Measurements from ENCODE around the gene CNTNAP2.
"Not testable (repeated sequence)": the region's sequence is repeated elsewhere in the genome, so short reads cannot be mapped to it uniquely, and the experiment has no call there.

CNTNAP2 gene

DNA sequence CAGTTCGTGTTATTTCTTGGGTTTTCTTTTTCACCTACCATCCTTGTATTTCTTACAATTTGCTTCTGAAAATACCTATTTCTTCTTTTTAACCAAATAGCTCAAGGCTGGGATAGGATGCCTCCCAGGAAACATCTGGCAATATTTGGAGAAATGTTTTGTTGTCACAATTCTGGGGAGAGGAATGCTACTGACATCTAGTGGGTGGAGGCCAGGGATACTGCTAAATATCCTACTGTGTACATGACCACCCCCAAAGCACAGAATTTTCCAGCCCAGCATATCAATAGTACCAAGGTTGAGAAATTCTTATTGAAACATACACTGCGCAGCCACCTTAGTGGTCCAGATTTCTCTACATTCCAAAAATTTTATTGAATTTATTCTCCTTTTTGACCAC is 55.5 kb downstream of the CNTNAP2 start:
- no peak for DNase-seq

DNA sequence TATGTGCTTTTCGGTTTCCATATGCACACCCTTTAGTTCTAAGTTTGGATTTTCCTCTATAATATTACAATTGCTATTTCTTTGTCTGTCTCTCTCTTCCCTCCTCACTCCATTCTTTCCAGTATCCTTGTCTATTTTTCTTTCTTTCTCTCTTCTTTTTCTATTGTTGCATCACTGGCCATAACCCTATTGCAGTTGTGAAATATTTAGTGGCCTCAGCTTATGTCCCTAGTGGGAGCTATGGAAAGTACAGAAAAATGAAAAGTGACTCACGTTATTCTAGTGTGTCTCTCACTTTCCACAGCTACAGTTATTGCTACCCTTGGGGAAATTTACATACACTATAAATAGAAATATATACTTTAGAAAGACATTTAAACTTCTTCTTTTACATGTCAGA is 59.1 kb downstream of the CNTNAP2 start:
- no peak for DNase-seq

DNA sequence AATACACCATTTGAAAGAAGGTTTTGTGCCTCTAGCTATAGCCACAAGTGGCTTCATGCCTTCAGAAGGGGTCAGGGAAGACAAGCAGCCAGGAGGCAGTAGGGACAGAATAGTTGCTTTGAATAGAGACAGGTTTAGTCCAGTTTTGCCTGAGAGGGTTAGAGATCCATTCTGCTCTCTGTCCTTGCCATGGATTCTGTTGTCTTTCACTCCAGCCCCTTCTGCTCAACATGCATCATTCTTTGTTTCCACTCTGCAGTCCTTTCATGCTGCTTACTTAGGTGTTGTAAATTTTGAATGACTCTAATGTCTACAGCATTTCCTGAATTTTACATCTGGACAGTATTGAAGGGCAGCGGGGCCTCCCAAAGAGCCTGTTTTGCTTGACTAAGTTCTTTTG is 60.3 kb downstream of the CNTNAP2 start:
- no peak for DNase-seq

DNA sequence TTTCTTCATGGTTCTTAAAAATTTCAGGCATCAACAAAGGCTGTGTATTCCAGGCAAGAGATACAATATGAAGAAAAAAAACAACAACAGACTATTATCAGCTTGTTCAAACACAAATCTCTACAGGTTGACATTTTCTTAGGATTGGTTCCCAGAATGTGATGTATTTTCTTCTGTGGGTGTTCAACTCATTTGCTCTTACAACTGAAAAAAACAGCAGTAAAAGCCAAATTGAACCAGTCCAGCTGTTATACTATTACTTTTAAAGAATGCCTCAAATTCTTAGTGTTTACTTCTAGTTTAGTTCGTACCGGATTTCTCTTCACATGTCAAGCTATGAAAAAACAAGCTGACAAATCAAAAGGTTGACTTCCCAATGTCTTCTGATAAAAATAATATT is 60.7 kb downstream of the CNTNAP2 start:
- no peak for DNase-seq

DNA sequence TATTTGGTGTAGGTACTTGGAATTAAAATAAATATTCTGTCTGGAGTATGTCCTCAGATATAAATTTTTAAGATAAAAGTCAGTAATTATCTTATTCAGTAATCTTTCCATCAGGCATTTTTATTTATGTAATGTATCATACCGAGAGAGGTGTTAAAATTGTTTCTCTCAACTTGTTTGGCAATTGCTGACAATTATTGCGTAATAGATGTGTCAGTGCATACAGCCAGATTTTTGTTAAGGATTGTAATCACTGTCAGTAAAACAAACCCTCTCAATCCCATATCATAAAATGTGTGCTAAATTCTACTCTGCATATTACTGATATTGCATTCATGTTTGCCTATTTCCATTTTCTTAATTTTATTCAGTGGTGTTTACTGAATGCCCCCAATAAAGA is 69.2 kb downstream of the CNTNAP2 start:
- no peak for DNase-seq

DNA sequence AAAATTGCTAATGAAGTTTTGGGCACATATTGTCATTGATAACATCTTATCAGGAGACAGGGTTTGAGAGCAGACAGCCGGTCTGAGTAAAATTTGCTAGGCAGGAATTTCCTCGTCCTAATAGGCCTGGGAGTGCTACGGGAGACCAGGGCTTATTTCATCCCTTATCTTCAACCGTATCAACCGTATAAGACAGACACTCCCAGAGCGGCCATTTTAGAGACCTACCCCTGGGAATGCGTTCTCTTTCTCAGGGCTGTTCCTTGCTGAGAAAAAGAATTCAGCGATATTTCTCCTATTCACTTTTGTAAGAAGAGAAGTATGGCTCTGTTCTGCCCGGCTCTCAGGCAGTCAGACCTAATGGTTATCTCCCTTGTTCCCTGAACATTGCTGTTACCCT is 74.8 kb downstream of the CNTNAP2 start:
- DNase-seq: not testable (repeated sequence)

DNA sequence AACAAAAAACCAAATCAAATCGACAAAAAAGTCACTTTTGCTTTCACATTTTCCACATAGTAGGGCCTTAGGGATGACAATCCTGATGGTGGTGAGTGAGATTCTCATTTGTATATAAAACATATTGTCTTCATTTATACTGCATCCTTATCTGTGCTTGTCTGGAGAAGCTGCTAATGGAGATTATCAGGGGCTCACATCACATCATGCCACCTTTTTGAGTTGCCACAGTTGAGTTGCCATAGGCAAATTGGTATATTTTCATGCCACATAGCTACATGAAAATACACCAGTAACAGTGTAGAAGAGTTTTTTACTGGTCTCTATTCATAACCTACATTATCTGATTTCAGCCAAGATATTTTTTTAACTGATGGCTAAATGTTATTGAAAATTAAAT is 85.3 kb downstream of the CNTNAP2 start:
- DNase-seq: no peak

DNA sequence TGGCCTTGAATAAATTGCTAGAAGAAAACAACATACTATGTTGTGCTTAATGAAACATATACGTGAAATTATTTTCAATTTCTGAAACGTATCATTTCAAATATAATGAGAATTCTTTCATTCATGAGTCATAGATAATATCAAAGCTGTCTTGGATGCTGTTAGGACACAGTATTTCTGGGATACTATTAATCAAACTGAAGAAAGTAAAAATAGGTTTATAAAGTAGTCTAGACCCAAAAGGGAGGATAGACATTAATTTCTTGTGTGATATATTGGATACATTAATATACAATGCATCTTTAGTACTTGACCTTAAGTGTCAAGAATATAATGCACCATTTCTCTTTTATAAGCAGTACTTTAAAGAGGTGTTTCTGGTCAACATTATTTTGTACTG is 89.7 kb downstream of the CNTNAP2 start:
- DNase-seq: no peak

DNA sequence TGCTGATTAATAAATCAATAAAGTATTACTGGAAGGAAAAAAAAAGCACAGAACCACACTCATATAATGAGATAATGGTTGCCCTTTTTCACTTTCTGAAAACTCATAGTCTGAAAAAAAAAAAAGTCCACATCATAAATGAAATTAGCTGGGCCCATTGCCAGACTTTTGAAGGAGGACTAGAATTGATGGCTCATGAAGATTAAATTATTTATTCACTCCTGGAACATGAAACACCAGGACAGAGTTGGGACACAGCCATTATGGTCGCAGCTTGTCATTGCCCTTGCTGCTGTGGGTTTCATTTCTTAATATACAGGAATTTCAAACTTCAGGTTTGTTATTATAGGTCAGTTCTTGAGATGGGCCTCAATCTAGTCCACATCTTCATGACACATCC is 91.9 kb downstream of the CNTNAP2 start:
- no peak for DNase-seq

DNA sequence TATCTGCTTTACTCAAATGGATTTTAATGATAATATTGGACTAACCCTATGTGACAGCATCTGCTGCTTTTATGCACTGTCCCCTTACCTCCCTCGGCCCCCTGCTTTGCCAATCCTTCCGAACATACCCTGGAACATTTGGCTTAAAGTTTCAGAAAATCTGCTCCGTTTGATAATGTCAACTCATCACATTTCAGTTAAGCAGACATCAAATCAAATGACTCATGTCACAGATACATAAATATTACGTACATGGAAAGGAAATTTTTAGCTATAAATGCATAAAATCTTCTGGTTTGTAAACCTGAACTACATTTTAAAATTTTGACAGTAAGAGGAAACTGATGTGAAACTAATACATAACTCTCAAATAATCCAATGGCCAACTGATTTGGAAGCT is 98.2 kb downstream of the CNTNAP2 start:
- DNase-seq: no peak

DNA sequence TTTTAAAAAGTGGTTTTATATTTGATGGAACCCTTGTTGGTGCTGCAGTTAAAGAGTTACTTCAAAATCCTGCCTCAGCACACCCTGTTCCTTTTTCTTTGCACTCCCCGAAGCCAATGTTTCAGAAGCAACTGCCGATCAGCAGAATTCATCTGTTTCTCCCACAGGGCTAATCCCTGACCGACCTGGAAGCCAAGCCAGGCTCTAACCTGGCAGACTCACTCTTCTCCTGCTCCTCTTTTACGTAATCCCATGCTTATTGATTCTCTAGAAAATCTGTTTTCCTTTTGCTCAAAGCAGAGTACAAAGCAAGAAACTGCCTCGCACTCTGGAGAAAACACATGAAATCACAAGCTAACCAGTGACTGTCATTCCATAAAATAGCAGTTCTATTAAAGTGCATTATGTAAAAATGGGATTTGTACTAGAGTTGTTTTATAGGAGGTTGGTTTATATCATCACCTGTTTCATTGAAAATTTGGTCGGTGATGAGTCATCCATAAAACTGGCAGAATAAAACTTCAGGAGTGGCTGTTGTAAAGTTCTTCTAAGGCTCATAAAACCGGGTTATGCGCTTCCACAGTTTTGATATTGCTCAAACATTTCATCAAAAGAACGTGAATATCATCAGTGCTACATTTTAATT is 99.9 kb downstream of the CNTNAP2 start:
- DNase-seq: no peak

DNA sequence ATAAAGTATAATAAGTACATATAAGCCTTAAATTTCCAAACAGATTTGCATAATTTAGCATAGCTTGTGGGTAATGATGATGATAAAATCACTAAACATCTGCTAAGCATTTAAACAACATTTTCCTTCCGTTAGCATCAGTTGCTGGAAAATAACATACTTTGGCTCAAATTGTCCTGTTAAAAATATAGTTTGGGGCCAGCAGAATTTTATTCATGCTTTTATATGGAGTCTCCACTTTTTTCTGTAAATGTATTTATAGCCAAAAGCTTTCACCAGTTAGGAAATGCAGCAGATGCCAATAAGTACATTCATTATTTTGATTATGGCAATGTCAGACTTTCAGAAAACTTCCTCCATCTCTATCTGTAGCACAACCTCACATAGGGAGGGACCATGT is 107.2 kb downstream of the CNTNAP2 start:
- DNase-seq: no peak

DNA sequence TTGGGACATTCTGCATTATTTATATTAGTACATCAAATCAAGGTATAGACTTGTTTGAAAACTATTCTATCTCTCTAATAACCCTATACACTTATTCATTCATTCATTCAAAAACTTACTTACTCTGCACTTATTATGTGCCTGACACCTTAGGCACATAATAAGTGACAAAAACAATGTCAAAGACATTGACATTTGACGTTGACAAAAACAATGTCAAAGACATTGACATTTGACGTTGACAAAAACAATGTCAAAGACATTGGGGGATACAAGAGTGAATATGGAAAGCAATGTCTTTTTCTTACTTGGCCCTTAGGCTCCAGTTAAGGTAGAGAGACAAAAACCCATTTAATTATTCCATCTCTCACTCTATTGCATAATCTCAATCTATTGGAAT is 116.0 kb downstream of the CNTNAP2 start:
- no peak for DNase-seq

DNA sequence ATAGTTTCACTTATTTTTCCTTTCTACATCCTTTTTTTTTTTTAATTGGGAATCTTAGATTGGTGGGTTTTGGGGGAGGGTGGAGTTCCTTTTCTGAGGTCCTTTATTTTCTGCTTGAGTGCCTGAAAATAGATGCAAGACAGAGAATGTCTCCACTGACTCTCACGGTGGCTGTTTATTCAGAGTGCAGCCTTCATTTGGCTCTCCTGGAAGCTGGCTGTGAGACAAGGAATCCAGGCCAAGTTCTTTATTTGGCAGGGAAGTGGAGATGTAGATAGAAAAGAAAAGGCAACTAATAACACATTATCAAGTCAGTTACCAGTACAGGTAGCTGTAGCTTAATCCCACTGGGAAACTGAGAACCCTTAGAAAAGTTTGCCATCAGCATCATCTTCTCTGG is 118.6 kb downstream of the CNTNAP2 start:
- DNase-seq: no peak

DNA sequence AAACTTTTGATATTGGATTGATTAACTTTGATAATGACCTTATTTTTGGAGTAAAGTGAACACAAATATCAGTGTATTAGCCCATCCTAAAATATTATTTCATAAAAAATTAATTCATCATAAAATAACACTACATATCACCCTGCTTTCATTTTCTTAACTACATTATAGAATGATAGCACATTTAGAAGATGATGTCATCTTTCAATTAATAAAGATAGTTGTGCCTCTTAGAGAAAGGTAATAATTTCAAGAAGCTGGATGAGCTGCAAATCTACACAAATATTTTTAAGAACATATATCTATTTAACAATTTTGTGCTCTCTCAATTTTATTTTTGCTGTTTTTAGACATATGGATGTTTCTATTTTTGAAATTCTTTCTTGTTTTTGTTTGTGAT is 126.1 kb downstream of the CNTNAP2 start:
- DNase-seq: no peak

DNA sequence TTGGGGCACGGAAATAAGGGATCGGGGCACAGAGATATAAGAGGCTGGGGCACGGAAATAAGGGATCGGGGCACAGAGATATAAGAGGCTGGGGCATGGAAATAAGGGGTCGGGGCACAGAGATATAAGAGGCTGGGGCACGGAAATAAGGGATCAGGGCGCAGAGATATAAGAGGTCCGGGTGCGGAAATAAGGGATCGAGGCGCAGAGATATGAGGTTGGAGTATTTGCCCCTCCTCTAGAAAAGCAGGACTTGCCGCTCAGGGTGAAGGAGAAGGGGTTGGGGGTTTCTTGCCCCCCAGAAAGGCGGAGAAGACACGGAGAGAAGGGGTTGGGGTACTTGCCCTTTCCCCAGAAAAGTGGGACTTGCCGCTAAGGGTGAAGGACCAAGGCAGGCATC is 131.4 kb downstream of the CNTNAP2 start:
- not testable (repeated sequence) for DNase-seq

DNA sequence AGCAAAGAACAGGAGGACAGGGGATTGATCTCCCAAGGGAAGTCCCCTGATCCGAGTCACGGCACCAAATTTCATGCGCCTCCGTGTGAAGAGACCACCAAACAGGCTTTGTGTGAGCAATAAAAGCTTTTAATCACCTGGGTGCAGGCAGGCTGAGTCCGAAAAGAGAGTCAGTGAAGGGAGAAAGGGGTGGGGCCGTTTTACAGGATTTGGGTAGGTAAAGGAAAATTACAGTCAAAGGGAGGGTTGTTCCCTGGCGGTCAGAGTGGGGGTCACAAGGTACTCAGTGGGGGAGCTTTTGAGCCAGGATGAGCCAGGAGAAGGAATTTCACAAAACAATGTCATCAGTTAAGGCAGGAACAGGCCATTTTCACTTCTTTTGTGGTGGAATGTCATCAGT is 132.1 kb downstream of the CNTNAP2 start:
- DNase-seq: not testable (repeated sequence)

DNA sequence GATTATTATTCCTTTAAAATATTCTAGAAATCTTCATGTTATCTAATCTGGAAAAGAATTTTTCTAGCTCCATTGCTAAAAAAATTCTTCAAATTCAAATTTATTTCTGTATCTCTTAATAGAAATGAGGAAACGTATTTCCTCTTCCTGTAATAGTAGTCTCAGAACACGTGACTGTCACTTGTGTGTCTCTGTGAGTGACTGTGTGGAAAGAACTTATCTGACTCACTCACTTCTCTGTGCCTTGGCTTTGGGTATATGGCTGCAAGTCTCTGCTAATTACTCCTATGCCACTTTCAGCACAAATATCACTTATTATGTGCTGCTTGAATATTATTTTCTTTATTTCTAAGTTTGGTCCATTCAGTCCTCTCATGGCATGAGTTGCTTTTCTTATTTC is 132.7 kb downstream of the CNTNAP2 start:
- no peak for DNase-seq

DNA sequence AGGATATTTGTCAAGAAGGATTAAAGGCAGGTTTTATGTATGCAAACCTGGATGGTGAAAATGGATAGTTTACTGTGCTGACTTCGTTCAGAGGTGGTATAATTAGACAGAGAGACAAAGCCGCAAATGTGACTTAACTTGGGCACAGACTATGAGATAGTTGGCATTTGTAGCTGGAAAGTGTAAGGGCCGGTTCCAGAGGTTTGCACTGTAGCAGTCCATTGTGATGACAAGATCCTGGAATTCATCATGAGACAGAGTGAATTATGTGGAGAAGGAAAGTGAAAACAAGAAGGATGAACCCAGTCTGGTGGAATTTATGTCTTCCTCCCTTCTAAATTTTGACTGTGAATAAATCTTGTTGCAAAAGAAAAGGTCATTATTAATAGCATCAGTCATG is 139.0 kb downstream of the CNTNAP2 start:
- no peak for DNase-seq

DNA sequence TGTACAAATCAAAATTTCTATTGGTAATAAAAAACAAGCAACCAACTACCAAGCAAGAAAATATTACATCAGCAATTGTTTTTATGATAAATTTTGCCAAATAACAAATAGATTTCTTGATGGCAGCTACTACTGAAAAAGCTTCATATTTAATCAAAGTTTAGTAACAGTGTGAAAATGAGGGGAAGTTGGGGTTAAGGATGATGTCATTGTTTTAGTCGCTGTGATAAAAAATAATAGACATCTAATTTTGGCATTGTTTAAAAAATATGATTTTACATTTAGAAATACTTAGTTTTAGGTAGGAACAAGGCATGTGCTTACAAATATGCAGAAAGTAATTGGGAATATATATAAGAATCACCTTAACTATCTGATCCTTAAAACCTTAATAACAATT is 145.9 kb downstream of the CNTNAP2 start:
- no peak for DNase-seq

DNA sequence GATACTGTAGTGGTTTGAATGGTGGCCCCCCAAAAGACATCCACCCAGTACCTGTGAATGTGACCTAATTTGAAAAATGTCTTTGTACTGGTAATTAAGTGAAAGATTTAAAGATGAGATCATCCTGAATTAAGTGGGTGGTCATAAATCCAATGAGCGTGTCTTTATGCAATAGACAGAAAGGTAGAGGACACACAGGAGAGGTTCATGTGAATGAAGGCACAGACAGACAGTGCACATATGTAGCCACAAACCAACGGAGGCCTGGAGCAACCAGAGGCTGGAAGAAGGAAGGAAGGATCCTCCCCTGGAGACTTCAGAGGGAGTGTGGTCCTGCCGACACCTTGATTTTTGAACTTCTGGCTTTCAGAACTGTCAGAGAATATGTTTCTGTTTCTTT is 160.3 kb downstream of the CNTNAP2 start:
- DNase-seq: no peak

DNA sequence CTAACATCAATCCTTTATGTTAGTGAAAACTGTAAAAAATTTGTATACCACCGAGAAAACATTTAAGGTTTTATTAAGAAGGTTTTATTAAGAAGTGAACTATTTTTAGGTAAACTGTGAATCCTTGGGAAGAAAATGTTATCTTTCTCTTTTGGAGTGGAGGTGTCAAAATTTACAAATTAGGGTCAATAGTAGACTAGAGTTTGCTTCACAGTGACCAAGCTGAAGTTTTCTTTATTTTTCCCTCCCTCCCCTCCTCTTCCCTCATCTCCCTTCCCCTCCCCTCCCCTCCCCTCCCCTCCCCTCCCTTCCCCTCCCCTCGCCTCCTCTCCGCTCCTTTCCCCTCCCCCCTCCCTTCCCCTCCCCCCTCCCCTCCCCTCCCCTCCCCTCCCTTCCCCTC is 168.8 kb downstream of the CNTNAP2 start:
- no peak for DNase-seq

DNA sequence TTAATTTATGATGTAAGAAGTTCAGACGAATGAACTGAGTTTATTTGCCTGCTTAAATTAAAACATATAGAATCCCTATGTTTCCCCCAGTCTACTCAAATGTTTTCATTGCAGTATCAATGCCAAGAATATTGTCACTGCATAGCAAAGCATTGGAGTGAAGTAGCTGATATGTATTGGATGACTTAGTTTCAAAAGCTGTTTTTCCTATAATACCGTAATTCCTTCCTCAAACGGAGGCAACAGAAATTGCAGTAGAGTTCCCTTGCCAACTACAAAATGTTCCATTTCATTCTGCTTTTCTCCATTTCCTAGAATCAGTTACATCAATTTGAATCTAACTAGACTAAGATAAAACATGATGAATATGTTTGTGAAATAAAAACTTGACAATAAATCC is 174.1 kb downstream of the CNTNAP2 start:
- no peak for DNase-seq

DNA sequence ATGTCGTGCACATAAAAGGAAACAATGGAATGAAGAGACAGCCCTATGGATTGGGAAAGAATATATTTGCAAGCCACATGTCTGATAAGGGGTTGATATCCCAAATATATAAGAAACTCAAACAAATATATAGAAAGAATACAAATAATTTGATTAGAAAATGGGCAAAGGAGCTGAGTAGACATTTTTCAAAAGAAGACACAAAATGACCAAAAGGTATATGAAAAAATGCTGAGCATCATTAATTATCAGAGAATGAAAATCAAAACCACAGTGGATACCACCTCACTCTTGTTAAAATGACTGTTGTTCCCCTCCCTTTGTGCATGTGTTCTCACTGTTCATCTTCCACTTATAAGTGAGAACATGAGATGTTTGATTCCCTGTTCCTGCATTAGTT is 175.3 kb downstream of the CNTNAP2 start:
- DNase-seq: no peak

DNA sequence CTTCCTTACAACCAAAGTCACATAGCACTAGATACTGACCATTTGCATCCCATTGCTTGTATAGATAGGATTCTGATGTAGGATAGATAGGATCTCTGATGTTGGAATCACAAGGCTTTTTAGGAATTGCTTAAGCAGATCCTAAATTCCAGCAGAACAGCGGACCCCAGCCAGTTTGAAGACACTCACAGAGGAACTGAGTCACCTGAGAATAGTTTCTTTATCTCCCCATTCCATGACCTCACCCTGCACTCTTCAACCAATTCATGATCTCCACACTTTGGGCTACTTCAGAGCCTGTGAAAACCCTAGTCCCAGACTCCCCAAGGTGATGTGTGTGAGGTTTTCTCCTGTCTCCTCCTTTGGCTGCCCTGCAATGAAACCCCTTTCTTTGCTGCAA is 179.4 kb downstream of the CNTNAP2 start:
- no peak for DNase-seq

DNA sequence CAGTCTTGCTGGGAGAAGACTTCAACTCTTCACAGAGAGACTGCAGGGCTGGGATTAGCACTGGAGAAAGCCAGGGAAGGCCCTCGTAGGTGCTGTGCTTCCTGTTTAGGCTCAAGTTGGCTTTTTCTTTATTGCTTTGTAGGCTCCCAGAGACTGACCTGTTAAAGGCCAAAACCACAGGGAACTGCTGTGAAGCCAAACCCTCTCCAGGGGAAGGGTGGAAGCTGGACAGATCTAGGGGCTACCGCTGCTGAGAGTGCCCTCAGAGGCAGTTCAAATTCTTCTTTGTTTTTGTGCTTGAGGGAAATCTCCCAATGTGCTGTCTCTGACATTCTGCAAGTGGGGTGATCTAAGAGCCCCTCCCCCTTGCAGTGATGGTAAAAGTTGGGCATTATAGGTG is 198.4 kb downstream of the CNTNAP2 start:
- no peak for DNase-seq

Measured in inflammatory macrophage treated with lipopolysaccharide for 4 hours (primary cell).